GM18498 (cell line): ENCODE results near the gene SLIT3.
A peak's percentile ranks its signal among the peaks of the same experiment; 100 is the strongest.
"Not testable (repeated sequence)": the region's sequence is repeated elsewhere in the genome, so short reads cannot be mapped to it uniquely, and the experiment has no call there.

ENCODE experiments used
- ATAC-seq: cut with Tn5 transposase; IDR thresholded peaks from one replicate; pipeline ENCODE4 v1.9.1; 2021; ENCODE audit warnings: mild to moderate bottlenecking, moderate library complexity; ENCODE audit not compliant: unreplicated experiment

Gene SLIT3

DNA sequence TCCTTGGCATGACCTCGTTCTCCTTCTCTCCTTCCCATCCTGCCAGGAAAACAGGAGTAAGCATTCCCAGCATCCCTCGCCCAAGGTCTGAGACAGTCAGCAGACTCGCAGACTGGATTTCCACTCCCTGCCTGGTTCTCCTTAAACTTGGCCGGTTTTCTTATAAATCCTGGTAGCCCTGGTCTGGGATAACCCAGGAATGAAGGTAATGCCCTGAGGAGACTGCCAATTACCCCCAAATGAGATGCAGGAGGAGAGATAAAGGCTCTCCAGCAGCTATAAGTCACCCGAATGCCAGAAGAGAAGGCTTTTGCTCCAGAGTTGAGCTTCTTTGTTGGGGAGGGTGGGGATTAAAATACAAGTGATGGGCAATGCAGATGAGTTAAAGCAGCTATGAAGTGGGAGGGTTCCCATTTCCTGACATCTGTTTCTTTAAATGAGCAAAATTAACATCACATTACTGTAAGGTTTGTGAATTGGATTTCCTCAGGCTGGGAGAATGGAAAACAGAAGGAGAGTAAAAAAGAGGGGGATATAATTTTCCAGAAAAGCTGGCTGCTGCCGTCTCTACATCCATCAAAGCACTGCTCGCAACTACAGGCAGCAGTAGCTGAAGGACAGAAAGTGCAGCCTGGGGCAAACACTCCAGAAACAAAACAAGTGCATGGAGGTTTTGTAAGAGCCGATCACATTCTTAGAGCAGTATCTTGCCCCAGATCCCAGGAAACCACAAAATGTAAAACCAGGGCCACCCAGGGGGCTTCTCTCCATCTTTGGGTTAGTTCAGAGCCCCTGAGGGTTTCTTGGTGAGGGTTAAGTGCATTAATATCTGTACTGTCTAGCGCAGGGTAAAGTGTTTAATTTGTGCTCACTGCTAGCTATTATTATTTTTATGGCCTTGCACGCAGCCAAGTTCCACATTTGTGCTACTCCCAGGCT is 544.2 kb downstream of the SLIT3 start:
- ATAC-seq, result no peak

DNA sequence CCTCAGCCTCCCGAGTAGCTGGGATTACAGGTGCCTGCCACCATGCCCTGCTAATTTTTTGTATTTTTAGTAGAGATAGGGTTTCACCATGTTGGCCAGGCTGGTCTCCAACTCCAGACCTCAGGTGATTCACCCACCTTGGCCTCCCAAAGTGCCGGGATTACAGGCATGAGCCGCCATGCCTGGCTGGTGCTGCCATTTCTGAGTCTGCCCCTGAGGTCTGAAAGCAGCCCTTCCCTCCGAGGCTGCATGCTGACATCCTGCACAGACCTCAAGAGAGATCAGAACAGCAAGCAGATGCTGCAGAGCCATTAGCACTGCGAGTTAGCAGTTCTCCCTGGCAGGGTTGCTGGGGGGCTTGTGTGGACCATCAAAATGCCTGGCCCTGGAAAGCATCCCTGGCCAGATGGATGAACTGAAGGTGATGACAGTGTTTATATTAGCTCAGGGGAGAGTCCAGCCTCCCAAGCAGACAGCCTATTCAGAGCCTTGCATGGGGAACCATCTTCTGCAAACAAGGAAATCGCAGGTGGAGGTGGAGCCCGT is 545.3 kb downstream of the SLIT3 start:
- ATAC-seq, result no peak

DNA sequence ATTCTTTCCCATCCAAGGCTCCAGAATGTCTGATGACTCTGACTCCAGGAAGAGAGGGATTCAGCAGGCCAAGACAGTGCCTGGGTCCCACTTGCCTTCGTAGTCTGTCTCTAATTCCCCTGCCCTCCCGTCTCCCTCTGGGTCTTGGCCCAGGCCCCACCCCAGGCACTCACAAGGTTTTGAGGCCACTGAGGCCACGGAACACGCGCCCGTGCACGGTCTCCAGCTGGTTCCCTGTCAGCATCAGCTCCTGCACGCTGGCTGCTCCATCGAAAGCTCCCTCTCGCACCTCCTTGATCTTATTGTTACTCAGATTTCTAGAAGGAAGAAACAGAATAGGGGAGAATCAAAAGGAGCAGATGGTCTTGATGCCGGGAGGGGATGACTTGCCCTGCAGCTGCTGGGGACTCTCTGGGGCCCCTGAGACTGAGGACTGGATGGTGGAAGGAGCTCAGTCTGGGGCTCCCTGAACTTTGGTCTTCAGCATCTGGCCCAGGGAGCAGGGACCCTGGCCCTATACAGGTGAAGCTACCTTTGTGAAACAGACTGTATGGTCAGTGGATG is 547.2 kb downstream of the SLIT3 start:
- ATAC-seq, result no peak

DNA sequence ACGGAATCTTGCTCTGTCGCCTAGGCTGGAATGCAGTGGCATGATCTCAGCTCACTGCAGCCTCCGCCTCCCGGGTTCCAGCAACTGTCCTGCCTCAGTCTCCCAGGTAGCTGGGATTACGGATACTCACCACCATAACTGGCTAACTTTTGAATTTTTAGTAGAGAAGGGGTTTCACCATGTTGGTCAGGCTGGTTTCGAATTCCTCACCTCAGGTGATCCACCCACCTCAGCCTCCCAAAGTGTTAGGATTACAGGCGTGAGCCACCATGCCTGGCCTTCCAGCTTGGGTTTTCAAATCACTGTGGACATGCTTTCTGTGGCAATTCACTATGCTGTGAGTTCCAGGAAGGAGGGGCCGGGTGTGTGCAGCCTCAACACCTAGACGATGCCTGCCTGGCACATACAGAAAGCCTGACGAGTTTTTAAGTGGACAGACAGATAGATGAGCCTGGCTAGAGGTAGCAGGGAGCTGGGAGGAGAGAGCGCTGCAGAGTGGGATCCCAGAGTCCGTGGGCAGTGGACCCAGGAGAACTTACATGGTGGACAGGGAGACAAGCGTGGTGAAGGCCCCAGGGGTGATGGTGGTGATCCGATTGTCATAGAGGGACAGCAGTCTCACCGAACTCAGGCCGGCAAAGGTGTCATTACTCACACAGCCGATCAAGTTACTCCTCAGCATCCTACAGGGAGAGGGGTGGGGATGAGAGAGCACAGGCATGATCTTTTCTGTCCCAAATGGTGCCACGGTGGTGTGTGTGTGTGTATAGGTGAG is 548.3 kb downstream of the SLIT3 start:
- ATAC-seq, result no peak

DNA sequence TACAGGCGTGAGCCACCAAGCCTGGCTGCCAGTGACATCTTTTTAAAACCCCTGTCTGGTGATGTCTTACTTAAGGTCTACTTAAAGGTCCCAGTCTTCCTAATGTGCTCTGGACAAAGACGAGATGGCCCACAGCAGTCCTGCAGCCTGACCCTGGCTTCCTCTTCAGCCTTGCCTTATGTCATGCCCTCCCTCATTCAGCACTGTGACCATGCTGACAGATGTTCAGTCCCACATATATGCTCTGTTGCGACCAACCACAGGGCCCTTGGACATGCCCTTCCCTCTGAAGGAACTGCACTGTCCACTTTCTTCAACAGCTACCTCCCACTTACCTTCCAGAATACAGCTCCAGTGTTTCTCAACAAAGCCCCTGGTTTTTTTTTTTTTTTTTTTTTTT is 548.9 kb downstream of the SLIT3 start:
- no peak for ATAC-seq

DNA sequence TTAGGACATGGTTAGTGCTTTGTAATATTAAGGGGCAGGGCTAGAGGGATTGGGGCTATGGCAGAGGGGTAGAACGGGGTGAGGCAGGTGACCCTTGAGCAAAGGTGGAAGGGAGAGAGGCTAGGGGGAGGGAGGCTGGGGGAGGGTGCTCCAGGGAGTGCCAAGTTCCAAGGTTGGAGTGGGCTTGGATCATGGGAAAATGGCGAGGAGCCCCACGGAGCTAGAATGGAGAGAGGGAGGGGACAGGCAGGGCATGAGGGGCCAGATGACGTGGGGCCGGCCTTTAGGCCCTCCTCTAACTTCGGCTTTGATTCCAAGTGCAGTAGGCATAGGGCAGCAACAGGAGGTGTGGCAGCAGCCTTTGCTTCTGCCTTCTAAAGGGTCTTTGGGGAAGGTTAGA is 550.0 kb downstream of the SLIT3 start:
- no peak for ATAC-seq

DNA sequence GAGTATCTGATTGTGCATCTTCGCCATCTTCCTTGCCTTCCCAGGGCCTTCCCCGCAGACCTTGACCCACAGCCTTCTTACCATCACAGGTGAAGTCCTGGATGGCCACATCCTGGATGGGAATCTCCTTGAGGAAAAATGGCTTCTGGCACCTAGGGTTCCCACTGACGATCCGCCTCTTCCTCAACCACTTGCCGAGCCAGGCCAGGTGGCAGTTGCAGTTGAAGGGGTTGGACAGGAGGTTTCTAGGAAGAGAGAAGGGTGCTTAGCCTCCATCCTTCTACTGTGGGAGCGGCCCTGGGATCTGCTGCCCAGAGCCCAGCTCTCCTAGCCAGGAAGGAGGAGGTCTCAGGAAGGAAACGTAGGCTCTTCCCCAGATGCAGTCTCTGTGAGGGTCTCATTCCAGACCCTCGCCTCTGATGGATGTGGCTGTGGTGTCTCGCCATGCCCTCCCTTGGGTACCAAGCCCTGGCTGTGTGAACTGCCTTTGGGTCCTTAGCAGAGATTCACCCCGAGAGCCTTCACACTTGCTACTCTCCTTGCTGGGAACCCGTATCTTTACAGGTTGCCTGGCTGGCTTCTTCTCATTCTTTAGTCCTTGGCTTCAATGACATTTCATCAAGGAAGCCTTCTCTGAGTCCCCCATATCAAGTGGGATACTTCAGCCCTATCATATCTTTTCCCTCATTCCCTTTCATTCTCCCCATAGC is 551.4 kb downstream of the SLIT3 start:
- ATAC-seq, result no peak

DNA sequence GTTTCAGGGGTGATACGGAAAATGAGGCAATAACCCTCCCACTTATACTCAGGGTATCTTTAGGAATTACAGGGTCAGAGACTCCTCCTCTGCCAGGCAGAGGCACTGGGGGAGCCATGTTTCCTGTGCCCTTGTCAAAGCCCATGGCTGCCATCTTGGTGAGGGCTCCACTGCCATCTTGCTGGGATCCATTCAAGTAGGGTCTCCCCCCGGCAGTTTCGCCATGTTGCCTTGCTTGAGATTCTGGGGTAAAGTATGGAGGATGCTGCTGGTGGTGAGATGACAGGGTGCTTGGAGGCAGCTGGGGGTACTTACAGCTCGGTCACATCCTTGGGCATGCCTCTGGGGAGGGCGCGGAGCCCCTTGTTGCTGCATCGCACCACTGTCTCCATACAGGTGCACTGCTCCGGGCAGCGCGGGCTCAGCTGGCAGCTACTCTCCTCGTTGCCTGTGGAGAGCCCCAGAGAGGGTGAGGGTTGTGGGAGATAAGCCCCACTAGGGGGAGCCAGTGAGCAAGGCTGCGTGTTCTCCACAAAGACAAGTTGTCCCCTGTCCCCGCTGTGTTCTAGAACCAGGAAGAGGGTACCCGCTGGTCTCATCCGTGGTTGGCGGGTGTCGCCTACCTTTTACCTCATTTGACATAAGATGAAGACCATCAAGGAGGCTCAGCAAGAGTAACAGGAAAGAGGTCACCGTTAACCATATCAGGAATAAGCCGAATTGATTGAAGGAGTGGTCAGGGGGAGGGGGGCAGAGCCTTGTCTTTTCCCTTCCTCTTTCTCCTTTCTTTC is 552.8 kb downstream of the SLIT3 start:
- peak; percentile 61 for ATAC-seq

DNA sequence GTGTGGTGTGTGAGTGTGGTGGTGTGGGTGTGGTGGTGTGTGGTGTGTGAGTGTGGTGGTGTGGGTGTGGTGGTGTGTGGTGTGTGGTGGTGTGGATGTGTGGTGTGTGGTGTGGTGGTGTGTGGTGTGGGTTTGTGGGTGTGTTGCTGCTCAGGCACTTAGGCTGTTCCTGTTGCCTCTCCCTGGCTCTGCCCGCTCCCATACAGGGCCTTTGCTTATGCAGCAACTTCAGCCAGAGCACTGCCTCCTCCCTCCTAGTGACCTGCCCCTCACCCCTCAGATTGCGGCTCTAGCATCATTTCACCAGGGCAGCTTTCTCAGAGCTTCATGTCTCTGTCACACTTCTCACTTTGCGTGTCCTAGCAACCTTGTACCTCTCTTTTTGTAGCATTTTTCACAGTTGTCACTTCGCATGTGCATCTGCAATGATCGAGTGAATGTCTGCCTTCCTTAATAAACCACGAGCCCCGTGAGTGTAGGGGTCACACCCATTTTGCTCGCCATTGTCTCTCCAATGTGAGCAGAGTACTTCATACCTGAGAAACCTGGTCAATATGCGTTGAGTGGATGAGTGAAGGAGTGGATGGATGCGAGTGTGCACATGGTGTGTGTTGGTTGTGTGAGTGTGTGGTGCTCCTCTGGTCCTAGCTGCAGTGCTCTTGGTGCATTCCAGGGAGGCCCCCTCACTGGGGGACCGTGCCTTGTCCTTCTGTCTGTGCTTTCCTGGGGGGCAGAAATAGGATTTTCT is 553.9 kb downstream of the SLIT3 start:
- no peak for ATAC-seq

DNA sequence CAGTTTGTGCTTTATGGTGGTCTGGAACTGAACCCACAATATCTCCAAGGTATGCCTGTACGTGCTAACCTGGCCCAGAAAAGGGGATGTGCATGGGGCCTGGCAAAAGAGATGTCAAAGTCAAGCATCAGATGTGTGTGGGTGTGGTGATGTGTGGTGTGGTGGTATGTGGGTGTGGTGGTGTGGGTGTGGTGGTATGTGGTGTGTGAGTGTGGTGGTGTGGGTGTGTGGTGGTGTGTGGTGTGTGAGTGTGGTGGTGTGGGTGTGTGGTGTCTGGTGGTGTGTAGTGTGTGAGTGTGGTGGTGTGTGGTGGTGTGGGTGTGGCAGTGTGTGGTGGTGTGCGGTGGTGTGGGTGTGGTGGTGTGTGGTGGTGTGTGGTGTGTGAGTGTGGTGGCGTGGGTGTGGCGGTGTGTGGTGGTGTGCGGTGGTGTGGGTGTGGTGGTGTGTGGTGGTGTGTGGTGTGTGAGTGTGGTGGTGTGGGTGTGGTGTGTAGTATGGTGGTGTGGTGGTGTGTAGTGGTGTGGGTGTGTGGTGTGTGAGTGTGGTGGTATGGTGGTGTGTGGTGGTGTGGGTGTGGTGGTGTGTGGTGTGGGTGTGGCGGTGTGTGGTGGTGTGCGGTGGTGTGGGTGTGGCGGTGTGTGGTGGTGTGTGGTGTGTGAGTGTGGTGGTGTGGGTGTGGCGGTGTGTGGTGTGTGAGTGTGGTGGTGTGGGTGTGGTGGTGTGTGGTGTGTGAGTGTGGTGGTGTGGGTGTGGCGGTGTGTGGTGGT is 554.6 kb downstream of the SLIT3 start:
- ATAC-seq, result not testable (repeated sequence)

DNA sequence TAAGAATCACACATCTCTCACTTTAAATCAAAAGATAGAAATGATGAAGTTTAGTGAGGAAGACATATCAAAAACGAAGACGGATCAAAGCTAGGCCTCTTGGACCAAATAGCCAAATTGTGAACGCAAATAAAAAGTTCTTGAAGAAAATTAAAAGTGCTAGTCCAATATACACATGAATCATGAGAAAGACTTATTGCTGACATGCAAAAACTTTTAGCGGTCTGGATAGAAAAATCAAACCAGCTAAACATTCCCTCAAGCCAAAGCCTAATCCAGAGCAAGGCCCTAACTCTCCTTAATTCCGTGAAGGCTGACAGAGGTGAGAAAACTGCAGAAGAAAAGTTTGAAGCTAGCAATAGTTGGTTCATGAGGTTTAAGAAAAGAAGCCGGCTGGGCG is 557.3 kb downstream of the SLIT3 start:
- ATAC-seq, result no peak

DNA sequence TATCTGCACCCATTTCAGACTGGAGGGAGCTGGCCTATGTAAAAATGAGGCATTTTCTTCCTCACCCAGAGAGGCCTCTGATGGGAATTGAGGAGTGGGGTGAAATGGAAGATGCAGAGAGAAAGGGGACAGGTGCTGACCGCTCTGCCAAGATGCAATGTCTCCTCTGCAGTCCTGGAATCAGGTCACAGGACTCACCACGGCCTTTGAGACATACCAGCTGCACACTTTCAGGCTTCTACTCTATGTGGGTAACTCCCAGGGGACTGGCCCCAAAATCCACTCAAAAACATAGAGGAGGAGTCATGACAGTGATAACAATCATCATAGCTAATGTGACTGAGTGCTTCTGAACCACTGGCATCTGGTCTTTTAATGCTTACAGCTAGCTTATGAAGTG is 558.6 kb downstream of the SLIT3 start:
- ATAC-seq, result not testable (repeated sequence)

DNA sequence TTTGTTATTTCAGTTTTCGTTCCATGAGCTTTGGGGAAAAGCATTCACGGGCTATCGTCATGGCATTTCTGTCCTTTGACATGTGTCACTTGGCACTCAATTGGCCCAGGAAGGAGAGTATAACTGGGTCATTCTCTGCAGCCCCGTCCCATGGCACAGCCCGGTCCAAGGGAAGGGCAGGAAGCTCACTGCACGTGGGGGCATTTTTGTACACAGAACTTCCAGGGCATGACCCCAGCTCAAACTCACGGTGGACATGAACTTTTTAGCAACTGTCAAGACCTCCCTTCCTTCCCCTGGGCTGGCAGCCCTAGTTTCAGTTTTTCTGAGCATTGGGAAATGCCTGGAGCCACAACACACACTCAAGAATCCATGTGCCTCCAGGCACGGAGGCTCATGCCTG is 560.1 kb downstream of the SLIT3 start:
- no peak for ATAC-seq

DNA sequence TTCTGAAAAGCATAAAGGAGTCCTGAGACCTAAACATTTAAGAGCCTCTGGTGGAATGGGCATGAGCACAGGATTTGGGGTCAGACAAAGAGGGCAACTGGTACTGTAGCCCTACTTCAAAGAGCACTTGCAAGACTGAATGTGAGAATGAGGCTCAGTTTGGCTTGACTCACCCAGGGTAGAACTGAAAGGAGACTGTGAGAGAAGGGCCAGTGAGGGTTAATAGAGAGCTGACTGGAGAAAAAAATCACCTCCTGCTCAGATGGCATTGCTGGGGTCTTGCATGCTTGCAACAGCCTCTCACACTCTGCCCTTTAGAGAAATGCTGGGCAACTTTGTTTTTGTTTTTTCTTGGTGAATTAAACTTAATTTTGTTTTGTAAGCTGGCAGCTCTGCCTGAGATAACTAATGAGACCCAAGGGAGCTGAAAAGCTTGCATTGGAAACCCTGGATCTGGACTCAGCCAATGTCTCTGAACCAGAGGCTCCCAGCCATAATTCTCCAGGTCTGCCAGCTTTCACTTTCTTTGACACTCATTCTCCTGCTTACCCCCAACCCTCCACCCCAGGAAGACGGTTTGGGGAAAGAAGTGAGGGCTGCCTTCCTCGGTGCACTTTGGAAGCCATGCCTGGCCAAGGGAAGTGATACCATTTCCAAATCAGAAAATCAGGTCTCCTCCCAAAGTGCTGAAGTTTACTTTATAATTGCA is 560.7 kb downstream of the SLIT3 start:
- ATAC-seq, result no peak

DNA sequence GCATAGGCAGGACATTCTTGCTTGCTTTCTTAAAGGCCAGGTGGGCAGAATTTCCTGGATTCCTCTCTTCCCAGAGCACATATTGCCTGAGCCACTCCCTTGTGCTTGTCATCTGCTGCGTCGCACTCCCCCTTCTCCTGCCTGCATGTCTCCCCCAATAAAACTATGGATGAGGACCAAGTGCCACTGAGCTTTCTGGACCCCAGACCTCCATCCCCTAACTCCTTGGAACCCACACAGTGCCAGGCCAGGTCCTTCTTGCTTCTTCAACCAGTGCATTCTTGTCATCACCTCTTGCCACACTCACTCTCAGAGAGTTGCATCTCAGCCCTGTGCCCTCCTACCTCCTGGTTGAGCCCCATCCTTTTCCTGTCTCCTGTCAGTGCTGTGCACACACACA is 563.9 kb downstream of the SLIT3 start:
- no peak for ATAC-seq

DNA sequence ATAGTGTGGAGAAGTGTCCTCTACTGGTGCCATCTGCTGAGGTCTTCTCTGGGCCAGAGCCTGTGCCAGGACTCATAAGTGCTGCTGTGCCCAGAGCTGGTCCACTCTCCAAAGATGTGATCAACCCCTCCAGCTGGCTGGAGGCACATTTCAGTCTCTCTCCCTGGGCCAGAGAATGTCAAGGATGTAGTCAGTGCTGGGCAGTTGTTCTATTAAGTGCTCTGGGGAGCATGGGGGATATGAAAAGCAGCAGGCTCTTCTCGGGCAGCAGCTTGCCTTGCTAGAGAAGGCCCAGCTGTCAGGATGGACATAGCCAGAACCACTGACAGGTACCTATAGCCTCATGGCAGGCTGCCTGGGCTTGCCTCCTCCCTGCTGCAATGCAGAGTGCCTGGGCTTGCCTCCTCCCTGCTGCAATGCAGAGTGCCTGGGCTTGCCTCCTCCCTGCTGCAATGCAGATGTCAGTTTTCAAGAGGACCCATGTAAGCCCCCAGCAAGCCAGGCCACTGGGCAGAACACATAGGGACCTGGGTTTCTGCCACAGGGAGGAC is 564.6 kb downstream of the SLIT3 start:
- ATAC-seq, result no peak

DNA sequence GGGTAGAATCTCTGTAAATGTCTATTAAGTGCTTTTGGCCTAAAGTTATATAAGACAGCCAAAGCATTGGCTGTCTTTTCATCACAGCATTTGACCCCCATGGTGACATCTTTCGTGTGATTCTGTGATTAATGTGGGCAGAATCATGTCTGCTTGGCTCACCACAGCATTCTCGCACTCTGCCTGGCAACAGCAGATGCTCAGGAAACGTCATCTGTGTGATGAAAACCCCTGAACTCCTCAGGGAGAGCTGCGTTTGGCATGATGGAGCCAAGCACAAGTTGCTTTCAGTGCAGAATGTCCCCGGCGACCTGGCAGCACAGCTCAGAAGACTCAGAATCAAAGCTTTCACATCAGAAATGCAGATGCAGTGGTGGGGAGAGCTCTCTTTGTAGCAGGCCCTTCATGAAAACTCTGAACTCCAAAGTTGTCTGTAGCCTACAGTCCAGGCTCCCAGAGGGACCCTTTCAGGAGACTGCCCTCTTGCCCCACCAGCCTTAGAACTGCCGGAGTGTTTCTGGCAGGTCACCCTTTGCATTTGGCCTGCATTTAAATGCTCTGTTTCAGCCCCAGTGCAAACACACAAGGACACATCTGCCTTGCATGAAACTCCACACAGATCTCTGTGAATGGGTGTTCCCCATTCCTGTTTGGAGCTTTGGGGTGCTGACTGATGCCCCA is 566.2 kb downstream of the SLIT3 start:
- peak; percentile 86 for ATAC-seq
